Measurements from ENCODE around the gene TBC1D2.
A peak's percentile ranks its signal among the peaks of the same experiment; 100 is the strongest.

The TBC1D2 gene

GRCh38 chr9:98192503-98193335 is 62.7 kb downstream of the TBC1D2 start, which contains the start of gene CORO2A (continued):
- no peak for TF ChIP-seq TSHZ1 (tag by site-specific recombination; IDR thresholded peaks at IDR 0.05; ENCODE audit: borderline replicate concordance)
- no peak for TF ChIP-seq ZNF433 (tag by site-specific recombination; IDR thresholded peaks at IDR 0.05; ENCODE audit: low read depth)
- peak; percentile 62; the same call in 1 of the 2 replicates for TF ChIP-seq ZNF501 (tag by site-specific recombination; IDR thresholded peaks at IDR 0.05)
- TF ChIP-seq, protein P1, sequence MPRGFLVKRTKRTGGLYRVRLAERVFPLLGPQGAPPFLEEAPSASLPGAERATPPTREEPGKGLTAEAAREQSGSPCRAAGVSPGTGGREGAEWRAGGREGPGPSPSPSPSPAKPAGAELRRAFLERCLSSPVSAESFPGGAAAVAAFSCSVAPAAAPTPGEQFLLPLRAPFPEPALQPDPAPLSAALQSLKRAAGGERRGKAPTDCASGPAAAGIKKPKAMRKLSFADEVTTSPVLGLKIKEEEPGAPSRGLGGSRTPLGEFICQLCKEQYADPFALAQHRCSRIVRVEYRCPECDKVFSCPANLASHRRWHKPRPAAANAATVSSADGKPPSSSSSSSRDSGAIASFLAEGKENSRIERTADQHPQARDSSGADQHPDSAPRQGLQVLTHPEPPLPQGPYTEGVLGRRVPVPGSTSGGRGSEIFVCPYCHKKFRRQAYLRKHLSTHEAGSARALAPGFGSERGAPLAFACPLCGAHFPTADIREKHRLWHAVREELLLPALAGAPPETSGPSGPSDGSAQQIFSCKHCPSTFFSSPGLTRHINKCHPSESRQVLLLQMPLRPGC (tag by site-specific recombination; IDR thresholded peaks at IDR 0.05) = no peak
- no peak for TF ChIP-seq MYNN (tag by site-specific recombination; IDR thresholded peaks at IDR 0.05; ENCODE audit: borderline replicate concordance)
- TF ChIP-seq, protein P2, sequence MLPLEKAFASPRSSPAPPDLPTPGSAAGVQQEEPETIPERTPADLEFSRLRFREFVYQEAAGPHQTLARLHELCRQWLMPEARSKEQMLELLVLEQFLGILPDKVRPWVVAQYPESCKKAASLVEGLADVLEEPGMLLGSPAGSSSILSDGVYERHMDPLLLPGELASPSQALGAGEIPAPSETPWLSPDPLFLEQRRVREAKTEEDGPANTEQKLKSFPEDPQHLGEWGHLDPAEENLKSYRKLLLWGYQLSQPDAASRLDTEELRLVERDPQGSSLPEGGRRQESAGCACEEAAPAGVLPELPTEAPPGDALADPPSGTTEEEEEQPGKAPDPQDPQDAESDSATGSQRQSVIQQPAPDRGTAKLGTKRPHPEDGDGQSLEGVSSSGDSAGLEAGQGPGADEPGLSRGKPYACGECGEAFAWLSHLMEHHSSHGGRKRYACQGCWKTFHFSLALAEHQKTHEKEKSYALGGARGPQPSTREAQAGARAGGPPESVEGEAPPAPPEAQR (tag by site-specific recombination; IDR thresholded peaks at IDR 0.05) = no peak
- no peak for TF ChIP-seq ZFP41 (tag by site-specific recombination; IDR thresholded peaks at IDR 0.05; ENCODE audit: borderline replicate concordance)
- TF ChIP-seq, protein P3, sequence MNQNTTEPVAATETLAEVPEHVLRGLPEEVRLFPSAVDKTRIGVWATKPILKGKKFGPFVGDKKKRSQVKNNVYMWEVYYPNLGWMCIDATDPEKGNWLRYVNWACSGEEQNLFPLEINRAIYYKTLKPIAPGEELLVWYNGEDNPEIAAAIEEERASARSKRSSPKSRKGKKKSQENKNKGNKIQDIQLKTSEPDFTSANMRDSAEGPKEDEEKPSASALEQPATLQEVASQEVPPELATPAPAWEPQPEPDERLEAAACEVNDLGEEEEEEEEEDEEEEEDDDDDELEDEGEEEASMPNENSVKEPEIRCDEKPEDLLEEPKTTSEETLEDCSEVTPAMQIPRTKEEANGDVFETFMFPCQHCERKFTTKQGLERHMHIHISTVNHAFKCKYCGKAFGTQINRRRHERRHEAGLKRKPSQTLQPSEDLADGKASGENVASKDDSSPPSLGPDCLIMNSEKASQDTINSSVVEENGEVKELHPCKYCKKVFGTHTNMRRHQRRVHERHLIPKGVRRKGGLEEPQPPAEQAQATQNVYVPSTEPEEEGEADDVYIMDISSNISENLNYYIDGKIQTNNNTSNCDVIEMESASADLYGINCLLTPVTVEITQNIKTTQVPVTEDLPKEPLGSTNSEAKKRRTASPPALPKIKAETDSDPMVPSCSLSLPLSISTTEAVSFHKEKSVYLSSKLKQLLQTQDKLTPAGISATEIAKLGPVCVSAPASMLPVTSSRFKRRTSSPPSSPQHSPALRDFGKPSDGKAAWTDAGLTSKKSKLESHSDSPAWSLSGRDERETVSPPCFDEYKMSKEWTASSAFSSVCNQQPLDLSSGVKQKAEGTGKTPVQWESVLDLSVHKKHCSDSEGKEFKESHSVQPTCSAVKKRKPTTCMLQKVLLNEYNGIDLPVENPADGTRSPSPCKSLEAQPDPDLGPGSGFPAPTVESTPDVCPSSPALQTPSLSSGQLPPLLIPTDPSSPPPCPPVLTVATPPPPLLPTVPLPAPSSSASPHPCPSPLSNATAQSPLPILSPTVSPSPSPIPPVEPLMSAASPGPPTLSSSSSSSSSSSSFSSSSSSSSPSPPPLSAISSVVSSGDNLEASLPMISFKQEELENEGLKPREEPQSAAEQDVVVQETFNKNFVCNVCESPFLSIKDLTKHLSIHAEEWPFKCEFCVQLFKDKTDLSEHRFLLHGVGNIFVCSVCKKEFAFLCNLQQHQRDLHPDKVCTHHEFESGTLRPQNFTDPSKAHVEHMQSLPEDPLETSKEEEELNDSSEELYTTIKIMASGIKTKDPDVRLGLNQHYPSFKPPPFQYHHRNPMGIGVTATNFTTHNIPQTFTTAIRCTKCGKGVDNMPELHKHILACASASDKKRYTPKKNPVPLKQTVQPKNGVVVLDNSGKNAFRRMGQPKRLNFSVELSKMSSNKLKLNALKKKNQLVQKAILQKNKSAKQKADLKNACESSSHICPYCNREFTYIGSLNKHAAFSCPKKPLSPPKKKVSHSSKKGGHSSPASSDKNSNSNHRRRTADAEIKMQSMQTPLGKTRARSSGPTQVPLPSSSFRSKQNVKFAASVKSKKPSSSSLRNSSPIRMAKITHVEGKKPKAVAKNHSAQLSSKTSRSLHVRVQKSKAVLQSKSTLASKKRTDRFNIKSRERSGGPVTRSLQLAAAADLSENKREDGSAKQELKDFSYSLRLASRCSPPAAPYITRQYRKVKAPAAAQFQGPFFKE (tag by site-specific recombination; IDR thresholded peaks at IDR 0.05; ENCODE audit: borderline replicate concordance) = no peak
- TF ChIP-seq ZNF670 (tag by site-specific recombination; IDR thresholded peaks at IDR 0.05; ENCODE audit: low read depth) = no peak
- TF ChIP-seq SCRT1 (tag by site-specific recombination; IDR thresholded peaks at IDR 0.05; ENCODE audit: borderline replicate concordance) = no peak
- TF ChIP-seq ZNF248 (tag by site-specific recombination; IDR thresholded peaks at IDR 0.05) = no peak
- no peak for TF ChIP-seq ZNF571 (tag by site-specific recombination; IDR thresholded peaks at IDR 0.05)
- TF ChIP-seq ZNF558 (tag by site-specific recombination; IDR thresholded peaks at IDR 0.05) = no peak
- TF ChIP-seq ZNF140 (tag by site-specific recombination; IDR thresholded peaks at IDR 0.05) = no peak
- TF ChIP-seq REPIN1 (tag by site-specific recombination; IDR thresholded peaks at IDR 0.05; ENCODE audit: low read depth) = no peak
- peak; percentile 24; the same call in 1 of the 2 replicates for TF ChIP-seq ZNF366 (tag by site-specific recombination; conservative IDR thresholded peaks at IDR 0.05)
- TF ChIP-seq ZNF223 (tag by site-specific recombination; IDR thresholded peaks at IDR 0.05) = no peak
- no peak for TF ChIP-seq PBX3 (CRISPR knock-in tag; IDR thresholded peaks at IDR 0.05)
- TF ChIP-seq, protein P4, sequence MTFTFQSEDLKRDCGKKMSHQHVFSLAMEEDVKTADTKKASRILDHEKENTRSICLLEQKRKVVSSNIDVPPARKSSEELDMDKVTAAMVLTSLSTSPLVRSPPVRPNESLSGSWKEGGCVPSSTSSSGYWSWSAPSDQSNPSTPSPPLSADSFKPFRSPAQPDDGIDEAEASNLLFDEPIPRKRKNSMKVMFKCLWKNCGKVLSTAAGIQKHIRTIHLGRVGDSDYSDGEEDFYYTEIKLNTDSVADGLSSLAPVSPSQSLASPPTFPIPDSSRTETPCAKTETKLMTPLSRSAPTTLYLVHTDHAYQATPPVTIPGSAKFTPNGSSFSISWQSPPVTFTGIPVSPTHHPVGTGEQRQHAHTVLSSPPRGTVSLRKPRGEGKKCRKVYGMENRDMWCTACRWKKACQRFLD (tag by site-specific recombination; IDR thresholded peaks at IDR 0.05) = no peak
- TF ChIP-seq ZNF426 (tag by site-specific recombination; IDR thresholded peaks at IDR 0.05) = no peak
- no peak for TF ChIP-seq ZNF324 (tag by site-specific recombination; IDR thresholded peaks at IDR 0.05)
- TF ChIP-seq ZIC2 (tag by site-specific recombination; IDR thresholded peaks at IDR 0.05) = peak; percentile 40; the same call in 1 of the 2 replicates
- no peak for TF ChIP-seq ZNF404 (tag by site-specific recombination; IDR thresholded peaks at IDR 0.05)
- TF ChIP-seq ZNF121 (tag by site-specific recombination; IDR thresholded peaks at IDR 0.05) = no peak
